K562 (cell line): ENCODE measurements around the gene MAK. TPM values are rescaled to one million over a fixed set of nuclear protein-coding genes. Genes with fewer than 3 reads are reported as not detected.
A peak's percentile ranks its signal among the peaks of the same experiment; 100 is the strongest.

ENCODE experiments used
- CGGBP1 ChIP-seq: fragments of 250-450 bp; sonication (Bioruptor Pico); IDR thresholded peaks from 2 replicates; pipeline ENCODE4 v1.9.0; 2021; ENCODE audit warnings: mild to moderate bottlenecking
- CHD4 ChIP-seq: fragments of 200-600 bp; sonication (generic); IDR thresholded peaks from 3 replicates; pipeline ENCODE4 v1.6.1; 2012; ENCODE audit warnings: low read depth, mild to moderate bottlenecking, mixed read lengths, low read length, inconsistent platforms; ENCODE audit not compliant: insufficient read depth, insufficient replicate concordance, poor library complexity, severe bottlenecking
- CREBBP ChIP-seq: IDR thresholded peaks from one replicate; pipeline ENCODE4 v1.6.1; 2012; ENCODE audit warnings: low read depth, mild to moderate bottlenecking, control low read depth, inconsistent platforms, low read length
- E2F8 ChIP-seq: fragments of 450-650 bp; IDR thresholded peaks from 2 replicates; pipeline ENCODE4 v1.7.1; 2018; ENCODE audit warnings: mild to moderate bottlenecking, low read depth; ENCODE audit not compliant: partially characterized antibody
- FOXJ2 ChIP-seq: fragments of 200-800 bp; sonication (Bioruptor generic); IDR thresholded peaks from 2 replicates; pipeline ENCODE4 v1.6.1; 2016; ENCODE audit warnings: missing genetic modification characterization, missing compliant biosample characterization
- FOXO4 ChIP-seq: fragments of 450-650 bp; formaldehyde crosslinking; IDR thresholded peaks from 2 replicates; pipeline ENCODE4 v1.4.0; 2020; ENCODE audit warnings: mild to moderate bottlenecking, moderate library complexity
- HINFP ChIP-seq: fragments of 450-650 bp; conservative IDR thresholded peaks from 2 replicates; pipeline ENCODE4 v1.6.1; 2016; ENCODE audit warnings: missing genetic modification characterization, low read depth, mild to moderate bottlenecking, control low read depth, missing compliant biosample characterization
- MECOM ChIP-seq: fragments of 250-450 bp; sonication (Bioruptor Pico); IDR thresholded peaks from 2 replicates; pipeline ENCODE4 v1.8.0; 2022; ENCODE audit warnings: inconsistent platforms
- NCOA6 ChIP-seq: fragments of 450-650 bp; IDR thresholded peaks from 2 replicates; pipeline ENCODE4 v1.6.1; 2017; ENCODE audit warnings: mild to moderate bottlenecking
- NR2C2 ChIP-seq, 2 experiments: fragments of 200-800 bp in 1 of 2; sonication (Bioruptor generic) in 1 of 2; sonication (generic) in 1 of 2; formaldehyde crosslinking in 1 of 2; IDR thresholded peaks; 2 replicates each; pipeline versions ENCODE4 v1.6.1 to v1.8.0; 2016 to 2022; ENCODE audit warnings: mild to moderate bottlenecking in 1 of 2, missing compliant biosample characterization in 1 of 2, missing genetic modification characterization in 1 of 2, missing genetic modification reagents in 1 of 2
- TAF9B ChIP-seq: fragments of 450-650 bp; IDR thresholded peaks from 2 replicates; pipeline ENCODE4 v1.6.1; 2018; ENCODE audit warnings: mild to moderate bottlenecking; ENCODE audit not compliant: partially characterized antibody
- TCF3 ChIP-seq: sonication (generic); formaldehyde crosslinking; IDR thresholded peaks from 2 replicates; pipeline ENCODE4 v1.4.0; 2020; ENCODE audit warnings: mild to moderate bottlenecking, missing genetic modification reagents
- TFAM ChIP-seq: fragments of 250-450 bp; sonication (Bioruptor Pico); conservative IDR thresholded peaks from 2 replicates; pipeline ENCODE4 v1.5.0; 2021; ENCODE audit warnings: mild to moderate bottlenecking, moderate library complexity
- ZBTB11 ChIP-seq, 3 experiments: fragments of 200-800 bp in 1 of 3; fragments of 250-450 bp in 1 of 3; fragments of 450-650 bp in 1 of 3; sonication (Bioruptor Pico) in 1 of 3; sonication (Bioruptor generic) in 1 of 3; formaldehyde crosslinking in 1 of 3; IDR thresholded peaks; 2 replicates each; pipeline versions ENCODE4 v1.6.1 to v1.8.0; 2016 to 2022; ENCODE audit warnings: mild to moderate bottlenecking in 2 of 3, missing genetic modification characterization in 2 of 3, missing compliant biosample characterization in 1 of 3, moderate library complexity in 1 of 3
- polyA plus RNA-seq, 8 experiments: library from polyadenylated mRNA; depleted of rRNA in 4 of 8; stranded (reverse) in 5 of 8; unstranded in 3 of 8; fragments of >200 nt; fragmentation: Nextera tagmentation in 2 of 8; fragmentation: Illumina TruSeq in 1 of 8; extraction: Ambion mirVana in 2 of 8; extraction: Trizol in 1 of 8; gene quantifications; 2 replicates each; pipeline versions ENCODE4 v1.2.1 to v1.2.3, GENCODE V29; 2011 to 2014; ENCODE audit warnings: inconsistent platforms in 1 of 8, missing spikeins in 1 of 8
- total RNA-seq, 7 experiments: library from RNA; depleted of rRNA in 6 of 7; stranded (reverse); fragments of >200 nt in 6 of 7; fragmentation: Illumina TruSeq in 2 of 7; extraction: Trizol in 2 of 7; gene quantifications; 2 replicates each; pipeline versions ENCODE4 v1.2.1 to v1.2.3, GENCODE V29; 2011 to 2021; ENCODE audit warnings: low replicate concordance in 1 of 7

Gene MAK
- total and polyA plus RNA-seq, 9 of the 15 experiments (the other 6 are each of a cell fraction or from before 2014, with no cell fraction given) = 0.25 to 1.1 (median 0.53) TPM

GRCh38 chr6:10886691-10887502 is 48.6 kb upstream of the MAK start, which contains the start of gene SYCP2L (continued):
- TF ChIP-seq E2F8 (peak; percentile 65), NR2C2 (CRISPR knock-in tag; IDR thresholded peaks at IDR 0.05) (no peak), NR2C2 (tag; IDR thresholded peaks at IDR 0.05) (peak; percentile 73), TFAM (no peak), CREBBP (no peak), FOXO4 (CRISPR knock-in tag) (no peak), CHD4 (no peak), TCF3 (CRISPR knock-in tag) (no peak; the same call in 1 of the 2 replicates), TAF9B (peak; percentile 77), NCOA6 (no peak), FOXJ2 (tag) (no peak; the same call in 1 of the 2 replicates), MECOM (CRISPR knock-in tag) (no peak), HINFP (tag) (0 out of 2 replicates have a peak, but pooled peaks have one; percentile 46), ZBTB11 (CRISPR knock-in tag; IDR thresholded peaks at IDR 0.05) (peak in 2 of 3 experiments; percentile 18 to 55; a peak in 2 of 6 replicates), CGGBP1 (CRISPR knock-in tag) (no peak)
